K562 (cell line): ENCODE measurements around the gene ZNF135. TPM values are rescaled to one million over a fixed set of nuclear protein-coding genes. Genes with fewer than 3 reads are reported as not detected.

Source experiments
- ATAC-seq: fragments of 200-7000 bp; cut with Tn5 transposase; 3 replicates; pipeline ENCODE4 v1.9.1; 2020; ENCODE audit warnings: moderate library complexity
- BruUV-seq: library from RNA; stranded (reverse); fragments of 400-500 nt; replicated peaks from 2 replicates; lab custom pipeline; 2021; lab: Mats Ljungman, UMichigan
- CTCF ChIA-PET: fragments of 300-600 bp; formaldehyde crosslinking; extraction: SDS; loops from one replicate; lab custom pipeline; 2021; ENCODE audit warnings: low intra/inter-chr PET ratio; lab: Yijun Ruan, JAX
- POLR2A ChIA-PET: fragments of 300-600, 350-650 bp; sonication (Branson Sonifier 250); formaldehyde crosslinking; extraction: SDS; loops from one replicate; lab custom pipeline; 2021; ENCODE audit warnings: antibody characterized with exemption, inconsistent platforms; lab: Yijun Ruan, JAX
- DNase-seq, 4 experiments: peaks; one replicate each; pipeline versions ENCODE4 v3.0.0 to v3.0.0-alpha.2; 2011 to 2018; ENCODE audit warnings: low spot score in 3 of 4, mixed read lengths in 3 of 4; ENCODE audit errors: extremely low read depth in 1 of 4
- FAIRE-seq: peaks from 2 replicates; lab custom pipeline; 2011; peaks lifted over from hg19 to GRCh38; lab: Jason Lieb, UNC
- H2AFZ ChIP-seq: 2 replicates; pipeline ENCODE4 v1.6.0; 2011; ENCODE audit warnings: low read depth, low read length, control low read depth, inconsistent platforms
- H3K27ac ChIP-seq: fragments of 200-600 bp; 3 replicates; pipeline ENCODE4 v1.8.0; 2011; ENCODE audit warnings: low read depth, mild to moderate bottlenecking, control low read depth, inconsistent platforms, low read length, moderate library complexity, mixed read lengths; ENCODE audit errors: extremely low read depth
- H3K27me3 ChIP-seq, 2 experiments: fragments of 300-600 bp in 1 of 2; 2 replicates in 1 of 2; 3 replicates in 1 of 2; pipeline versions ENCODE4 v1.6.0 to v1.8.0; 2011; ENCODE audit warnings: inconsistent platforms in 2 of 2, low read length in 2 of 2, mild to moderate bottlenecking in 1 of 2, mixed read lengths in 1 of 2, moderate library complexity in 1 of 2; ENCODE audit not compliant: control insufficient read depth in 2 of 2, insufficient read depth in 2 of 2
- H3K36me3 ChIP-seq: fragments of 300-600 bp; 3 replicates; pipeline ENCODE4 v1.8.0; 2011; ENCODE audit warnings: mild to moderate bottlenecking, low read length, inconsistent platforms; ENCODE audit not compliant: control insufficient read depth, insufficient read depth
- H3K4me1 ChIP-seq, 2 experiments: fragments of 200-600 bp in 1 of 2; replicated peaks in 1 of 2; 2 replicates in 1 of 2; 3 replicates in 1 of 2; pipeline versions ENCODE4 v1.5.1 to v1.8.0; 2011; ENCODE audit warnings: inconsistent platforms in 2 of 2, low read length in 2 of 2, mild to moderate bottlenecking in 1 of 2, mixed read lengths in 1 of 2, moderate library complexity in 1 of 2; ENCODE audit not compliant: control insufficient read depth in 2 of 2, insufficient read depth in 2 of 2
- H3K4me2 ChIP-seq: 2 replicates; pipeline ENCODE4 v1.6.1; 2011; ENCODE audit warnings: low read length, control low read depth, inconsistent platforms, mixed read lengths; ENCODE audit not compliant: insufficient read depth
- H3K4me3 ChIP-seq: fragments of 200-600 bp; sonication (generic), shearing (Covaris generic); 2 replicates; pipeline ENCODE4 v1.5.1; 2016; ENCODE audit warnings: control low read depth, inconsistent platforms
- H3K79me2 ChIP-seq: fragments of 200-600 bp; 3 replicates; pipeline ENCODE4 v1.8.0; 2011; ENCODE audit warnings: low read length, inconsistent platforms; ENCODE audit not compliant: control insufficient read depth, insufficient read depth
- H3K9ac ChIP-seq, 2 experiments: 2 replicates each; pipeline versions ENCODE4 v1.6.0 to v1.6.1; 2011; ENCODE audit warnings: low read depth in 2 of 2, low read length in 2 of 2, control low read depth in 1 of 2, inconsistent platforms in 1 of 2, mild to moderate bottlenecking in 1 of 2, mixed read lengths in 1 of 2; ENCODE audit not compliant: insufficient read depth in 1 of 2
- H3K9me1 ChIP-seq: one replicate; pipeline ENCODE4 v1.6.0; 2011; ENCODE audit warnings: inconsistent platforms, mild to moderate bottlenecking, low read length, moderate library complexity; ENCODE audit not compliant: control insufficient read depth, insufficient read depth
- H3K9me3 ChIP-seq: replicated peaks from 2 replicates; pipeline ENCODE4 v1.5.1; 2011; ENCODE audit warnings: low read depth, low read length, inconsistent platforms; ENCODE audit not compliant: control insufficient read depth, insufficient read depth
- H4K20me1 ChIP-seq: replicated peaks from 2 replicates; pipeline ENCODE4 v1.6.1; 2011; ENCODE audit warnings: low read length, inconsistent platforms, mixed read lengths; ENCODE audit not compliant: control insufficient read depth, insufficient read depth
- BACH1 ChIP-seq: fragments of 200-800 bp; sonication (Bioruptor generic); IDR thresholded peaks from 2 replicates; pipeline ENCODE4 v1.6.1; 2016; ENCODE audit warnings: missing genetic modification characterization, missing compliant biosample characterization
- E2F6 ChIP-seq, 2 experiments: IDR thresholded peaks; 2 replicates each; pipeline ENCODE4 v1.6.1; 2011; ENCODE audit warnings: borderline replicate concordance in 1 of 2, control low read depth in 1 of 2, low read depth in 1 of 2, low read length in 1 of 2, mild to moderate bottlenecking in 1 of 2, mixed read lengths in 1 of 2, moderate library complexity in 1 of 2; ENCODE audit not compliant: insufficient read depth in 1 of 2, insufficient read length in 1 of 2, poor library complexity in 1 of 2, severe bottlenecking in 1 of 2; ENCODE audit errors: extremely low read depth in 1 of 2
- ETV5 ChIP-seq: sonication (generic); formaldehyde crosslinking; IDR thresholded peaks from 2 replicates; pipeline ENCODE4 v1.4.0; 2020; ENCODE audit warnings: low read depth, mild to moderate bottlenecking, missing genetic modification reagents
- FOXO4 ChIP-seq: fragments of 450-650 bp; formaldehyde crosslinking; IDR thresholded peaks from 2 replicates; pipeline ENCODE4 v1.4.0; 2020; ENCODE audit warnings: mild to moderate bottlenecking, moderate library complexity
- MAFG ChIP-seq: fragments of 450-650 bp; conservative IDR thresholded peaks from 2 replicates; pipeline ENCODE4 v1.6.1; 2016; ENCODE audit warnings: missing genetic modification characterization, missing compliant biosample characterization
- POLR2G ChIP-seq: fragments of 200-400 bp; formaldehyde crosslinking; IDR thresholded peaks from 2 replicates; pipeline ENCODE4 v1.6.1; 2017; ENCODE audit warnings: low read depth, mild to moderate bottlenecking, antibody characterized with exemption, low read length, moderate library complexity
- RBFOX2 ChIP-seq: fragments of 200-400 bp; formaldehyde crosslinking; IDR thresholded peaks from 2 replicates; pipeline ENCODE4 v1.6.1; 2017; ENCODE audit warnings: low read depth, mild to moderate bottlenecking, low read length, moderate library complexity
- TGIF2 ChIP-seq: sonication (generic); formaldehyde crosslinking; IDR thresholded peaks from 2 replicates; pipeline ENCODE4 v1.8.1; 2022; ENCODE audit warnings: mild to moderate bottlenecking, missing genetic modification reagents, moderate library complexity
- YY1 ChIP-seq, 3 experiments: IDR thresholded peaks; 2 replicates each; pipeline ENCODE4 v1.6.1; 2011; ENCODE audit warnings: low read length in 2 of 3, mild to moderate bottlenecking in 2 of 3, moderate library complexity in 2 of 3, borderline replicate concordance in 1 of 3, control low read depth in 1 of 3, low read depth in 1 of 3; ENCODE audit not compliant: insufficient read depth in 3 of 3, insufficient replicate concordance in 2 of 3, control insufficient read depth in 1 of 3, insufficient read length in 1 of 3; ENCODE audit errors: extremely low read depth in 1 of 3
- ZNF449 ChIP-seq: fragments of 250-450 bp; sonication (Bioruptor Pico); IDR thresholded peaks from 2 replicates; pipeline ENCODE4 v1.8.0; 2022; ENCODE audit warnings: moderate library complexity, mild to moderate bottlenecking, inconsistent platforms
- WGBS: fragments of 100-300 bp; shearing (Covaris generic); methylation state at CpG from one replicate; pipeline ENCODE4 v1.1.6; 2016; ENCODE audit warnings: low coverage, mixed read lengths; ENCODE audit not compliant: insufficient coverage; ENCODE audit errors: missing lambda C conversion rate; 5-methylcytosine and 5-hydroxymethylcytosine counted together
- in situ Hi-C: fragments of 300-500 bp; cut with MboI; formaldehyde crosslinking; loops from 4 replicates; pipeline ENCODE4 v1.15.0; 2018; ENCODE audit warnings: inconsistent platforms, mixed read lengths
- intact Hi-C: fragments of 100-400 bp; cut with micrococcal nuclease; formaldehyde crosslinking; loops from 2 replicates; pipeline ENCODE4 v1.14.2; 2022
- polyA plus RNA-seq, 8 experiments: library from polyadenylated mRNA; depleted of rRNA in 4 of 8; stranded (reverse) in 5 of 8; unstranded in 3 of 8; fragments of >200 nt; fragmentation: Nextera tagmentation in 2 of 8; fragmentation: Illumina TruSeq in 1 of 8; extraction: Ambion mirVana in 2 of 8; extraction: Trizol in 1 of 8; gene quantifications; 2 replicates each; pipeline versions ENCODE4 v1.2.1 to v1.2.3, GENCODE V29; 2011 to 2014; ENCODE audit warnings: inconsistent platforms in 1 of 8, missing spikeins in 1 of 8
- total RNA-seq, 7 experiments: library from RNA; depleted of rRNA in 6 of 7; stranded (reverse); fragments of >200 nt in 6 of 7; fragmentation: Illumina TruSeq in 2 of 7; extraction: Trizol in 2 of 7; gene quantifications; 2 replicates each; pipeline versions ENCODE4 v1.2.1 to v1.2.3, GENCODE V29; 2011 to 2021; ENCODE audit warnings: low replicate concordance in 1 of 7

Gene ZNF135
- total and polyA plus RNA-seq, 9 of the 15 experiments (the other 6 are each of a cell fraction or from before 2014, with no cell fraction given), result not detected

- TF ChIP-seq FOXO4 (CRISPR knock-in tag), result no peak
Observed at GRCh38 chr19:58042495-58043340, 16.4 kb upstream of the ZNF135 start (continued).

- Histone ChIP-seq H3K27ac (no peak overlapping the region), H3K27me3 (peaks cover 0 to 10% of the 10 kb centered on the region in 2 experiments; a peak in 2 of 5 replicates), H4K20me1 (no peaks in the 10 kb centered on the region), H3K4me3 (peak overlapping the region; percentile 18; the same call in 1 of the 2 replicates), H3K4me2 (peak overlapping the region; percentile 43), H3K9me1 (no peaks in the 10 kb centered on the region), H3K4me1 (peaks cover 0 to 16% of the 10 kb centered on the region in 2 experiments; a peak in 2 of 5 replicates), H3K9ac (0 out of 4 replicates have a peak overlapping the region, but pooled peaks of 1 of the 2 experiments have one; percentile 17), H3K36me3 (no peaks in the 10 kb centered on the region), H3K79me2 (no peaks in the 10 kb centered on the region), H3K9me3 (no peaks in the 10 kb centered on the region), H2AFZ (peak overlapping the region; percentile 33; the same call in 1 of the 2 replicates)
- FAIRE-seq, result no peak
- WGBS, result 3% methylated on average over 24 of the region's 42 CpGs
- ChIA-PET POLR2A (no interaction called here), CTCF (interaction anchor here (0.7 kb wide), 1 partner anchor 1486 kb away, joined by 4 read pairs; no protein-coding TSS in a partner anchor)
- no TSS peak for BruUV-seq
- in situ Hi-C loops, result no loop called here
- TF ChIP-seq ETV5 (CRISPR knock-in tag), result no peak
- no peak for TF ChIP-seq MAFG (tag)
- no peak for TF ChIP-seq TGIF2
- TF ChIP-seq POLR2G, result 0 out of 2 replicates have a peak, but pooled peaks have one; percentile 63
- peak; percentile 55 for TF ChIP-seq RBFOX2
- TF ChIP-seq E2F6 (IDR thresholded peaks at IDR 0.05; ENCODE audit: borderline replicate concordance in 1 of 2, extremely low read depth in 1 of 2, insufficient read depth in 1 of 2, insufficient read length in 1 of 2, low read depth in 1 of 2, low read length in 1 of 2, poor library complexity in 1 of 2, severe bottlenecking in 1 of 2), result peak in 1 of 2 experiments; percentile 55
- no peak for TF ChIP-seq BACH1
- TF ChIP-seq ZNF449 (CRISPR knock-in tag), result no peak
- TF ChIP-seq YY1 (IDR thresholded peaks at IDR 0.05; ENCODE audit: borderline replicate concordance in 1 of 3, control insufficient read depth in 1 of 3, extremely low read depth in 1 of 3, insufficient read depth in 3 of 3, insufficient read length in 1 of 3, insufficient replicate concordance in 2 of 3, low read depth in 1 of 3, low read length in 2 of 3), result peak in 1 of 3 experiments; percentile 14
- DNase-seq, result peak in 2 of 4 experiments; percentile 8 to 26
- ATAC-seq, result peak; percentile 84
- intact Hi-C loops, result no loop called here
Observed at GRCh38 chr19:58044391-58044790, 14.7 kb upstream of the ZNF135 start.
